Right ventricle myocardium superior (tissue), 1 donor: Measurements from ENCODE around the gene MEST. TPM values are rescaled to one million over a fixed set of nuclear protein-coding genes. Genes with fewer than 3 reads are reported as not detected.
A peak's percentile ranks its signal among the peaks of the same experiment; 100 is the strongest.
"Not testable (repeated sequence)": the region's sequence is repeated elsewhere in the genome, so short reads cannot be mapped to it uniquely, and the experiment has no call there.

ENCODE experiments used
- ATAC-seq: fragments of 200-7000 bp; cut with Tn5 transposase; one replicate; pipeline ENCODE4 v1.9.1; 2020; ENCODE audit warnings: mild to moderate bottlenecking; ENCODE audit not compliant: poor library complexity
- DNase-seq: peaks from one replicate; pipeline ENCODE4 v3.0.0-alpha.2; 2020
- intact Hi-C: fragments of 100-400 bp; cut with DNase I; formaldehyde crosslinking; loops from one replicate; pipeline ENCODE4 v1.11.2; 2022
- long read RNA-seq: library from polyadenylated mRNA; unstranded; transcript quantifications from one replicate; pipeline ENCODE4 v2.0.0, GENCODE V29; 2021
- total RNA-seq: library from RNA; stranded (reverse); fragmentation: NEBNext Ultra II Directional; extraction: Animal tissue kit (Norgen Biotek cat#: 25700); gene quantifications from one replicate; pipeline ENCODE4 v1.2.1, GENCODE V29; 2021
- donor health status: DM: no; HTN: yes; CAD: no; lungs with severe emphysema.

The MEST gene, protein sequence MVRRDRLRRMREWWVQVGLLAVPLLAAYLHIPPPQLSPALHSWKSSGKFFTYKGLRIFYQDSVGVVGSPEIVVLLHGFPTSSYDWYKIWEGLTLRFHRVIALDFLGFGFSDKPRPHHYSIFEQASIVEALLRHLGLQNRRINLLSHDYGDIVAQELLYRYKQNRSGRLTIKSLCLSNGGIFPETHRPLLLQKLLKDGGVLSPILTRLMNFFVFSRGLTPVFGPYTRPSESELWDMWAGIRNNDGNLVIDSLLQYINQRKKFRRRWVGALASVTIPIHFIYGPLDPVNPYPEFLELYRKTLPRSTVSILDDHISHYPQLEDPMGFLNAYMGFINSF
- total RNA-seq: 6.4 TPM
- long read RNA-seq, transcript MEST-201 (12 exons, 2,505 nt): major isoform, 9 of 11 reads
- long read RNA-seq, partial matches to known transcripts: 0 of 11 reads
- long read RNA-seq, other reads (novel, unspliced or antisense): 2 of 11 reads

DNA sequence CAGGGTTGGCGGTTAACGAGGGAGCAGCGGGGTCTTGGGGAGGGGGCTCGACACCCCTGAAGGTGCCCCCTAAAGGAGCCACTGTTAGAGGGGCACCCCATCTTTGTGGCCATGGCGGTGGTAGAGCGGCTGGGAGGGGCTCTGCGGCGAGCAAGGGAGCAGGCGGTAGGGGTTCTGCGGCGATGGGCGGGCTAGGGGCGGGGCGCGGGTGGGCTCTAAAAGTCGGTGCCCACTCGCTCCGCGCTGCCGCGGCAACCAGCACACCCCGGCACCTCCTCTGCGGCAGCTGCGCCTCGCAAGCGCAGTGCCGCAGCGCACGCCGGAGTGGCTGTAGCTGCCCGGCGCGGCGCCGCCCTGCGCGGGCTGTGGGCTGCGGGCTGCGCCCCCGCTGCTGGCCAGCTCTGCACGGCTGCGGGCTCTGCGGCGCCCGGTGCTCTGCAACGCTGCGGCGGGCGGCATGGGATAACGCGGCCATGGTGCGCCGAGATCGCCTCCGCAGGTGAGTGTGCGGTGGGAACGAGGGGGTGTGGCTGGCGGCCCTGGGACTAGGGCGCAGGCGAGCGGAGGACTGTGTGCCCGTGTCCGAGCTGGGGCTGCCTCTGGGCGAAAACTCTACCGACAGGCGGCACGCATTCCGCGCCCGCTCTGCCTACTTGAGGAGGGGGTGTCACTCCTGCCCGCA lies at the start of gene MEST:
Gene MEST, plus strand, starts transcription at position 245 of the 682 bp plus-strand sequence. Its CDS starts 229 bp downstream, at position 474.
- ATAC-seq (peak; percentile 54), DNase-seq (no peak)
- intact Hi-C loops: no loop called here

DNA sequence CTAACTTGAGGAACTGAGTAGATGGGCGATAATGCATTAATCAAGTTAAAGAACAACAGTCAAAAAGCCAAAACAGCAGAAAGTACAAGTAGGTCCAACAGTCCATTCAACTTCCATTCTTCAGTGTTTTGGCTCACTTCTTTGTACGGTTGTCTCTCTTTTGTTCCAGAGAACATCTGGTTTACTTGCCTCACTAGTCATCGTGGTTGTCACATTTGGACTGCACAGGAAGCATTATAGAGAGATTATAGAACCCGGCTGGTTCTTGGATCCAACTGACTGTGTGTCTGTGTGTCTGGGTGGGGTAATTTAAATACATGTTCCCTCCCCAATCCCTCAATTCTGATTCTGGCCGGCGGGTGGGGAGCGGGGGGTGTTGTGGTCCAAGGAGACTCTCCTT lies 49.3 kb upstream of the MEST start:
- DNase-seq (no peak), ATAC-seq (no peak)
- intact Hi-C loops: no loop called here

DNA sequence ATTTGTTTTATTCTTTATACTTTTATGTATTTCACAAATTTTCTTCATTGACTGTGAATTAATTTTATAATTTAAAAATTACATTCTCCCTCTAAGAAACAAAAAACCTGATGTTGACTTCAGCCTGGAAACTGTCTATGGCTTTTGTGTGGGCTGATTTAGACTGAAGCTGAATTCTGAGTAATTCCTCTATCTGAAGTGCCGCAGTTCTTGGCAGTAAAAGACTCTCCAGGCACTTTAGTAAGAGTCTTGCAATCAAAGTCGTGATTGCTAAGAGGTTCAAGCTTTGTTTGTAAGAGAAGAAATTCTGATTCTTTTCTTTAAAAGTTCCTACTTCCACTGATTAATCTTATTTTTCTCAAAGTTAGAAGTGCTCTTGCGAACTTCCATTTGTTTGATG lies 47.7 kb upstream of the MEST start:
- no peak for ATAC-seq
- intact Hi-C loops: no loop called here
- no peak for DNase-seq

GRCh38 chr7:130444751-130445407 lies 47.0 kb upstream of the MEST start:
- ATAC-seq: no peak
- intact Hi-C loops: no loop called here
- no peak for DNase-seq

DNA sequence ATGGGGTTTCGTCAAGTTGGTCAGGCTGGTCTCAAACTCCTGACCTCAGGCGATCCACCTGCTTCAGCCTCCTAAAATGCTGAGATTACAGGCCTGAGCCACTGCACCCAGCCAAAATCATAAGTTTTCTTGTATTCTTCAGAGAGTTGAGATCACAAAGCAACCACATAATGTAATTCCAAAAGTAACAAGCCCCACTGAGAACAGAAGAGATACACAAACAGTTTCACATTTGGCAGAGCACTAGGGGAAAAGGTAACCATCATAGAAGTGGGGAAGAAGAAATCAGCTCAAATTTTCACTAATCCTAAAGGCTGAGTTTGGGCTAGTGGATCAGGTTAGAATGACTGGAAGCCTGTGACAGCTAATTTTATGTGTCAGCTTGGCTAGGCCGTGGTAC lies 45.6 kb upstream of the MEST start:
- no peak for ATAC-seq
- no peak for DNase-seq
- intact Hi-C loops: no loop called here

DNA sequence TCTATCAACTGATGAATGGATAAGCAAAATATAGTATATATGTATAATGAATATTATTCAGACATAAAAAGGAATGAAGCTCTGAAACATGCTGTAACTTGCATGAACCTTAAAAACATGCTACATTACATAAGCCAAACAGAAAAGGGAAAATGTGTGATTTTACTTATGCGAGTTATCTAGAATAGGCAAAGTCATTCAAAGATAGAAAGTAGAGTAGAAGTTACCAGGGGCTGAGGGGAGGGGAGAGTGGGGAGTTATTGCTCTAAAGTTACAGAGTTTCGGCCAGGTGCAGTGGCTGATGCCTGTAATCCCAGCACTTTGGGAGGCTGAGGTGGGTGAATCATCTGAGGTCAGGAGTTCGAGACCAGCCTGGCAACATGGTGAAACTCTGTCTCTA lies 40.5 kb upstream of the MEST start:
- ATAC-seq, intact Hi-C loops, DNase-seq: not testable (repeated sequence)

- no peak for ATAC-seq
- intact Hi-C loops: no loop called here
- DNase-seq: no peak
Observed at GRCh38 chr7:130452951-130453350, 38.9 kb upstream of the MEST start.

- no peak for ATAC-seq
- intact Hi-C loops: no loop called here
- DNase-seq: no peak
Observed at GRCh38 chr7:130454959-130455358, 36.9 kb upstream of the MEST start.

- no peak for DNase-seq
- no peak for ATAC-seq
- intact Hi-C loops: no loop called here
Observed at GRCh38 chr7:130458257-130458656, 33.6 kb upstream of the MEST start.

DNA sequence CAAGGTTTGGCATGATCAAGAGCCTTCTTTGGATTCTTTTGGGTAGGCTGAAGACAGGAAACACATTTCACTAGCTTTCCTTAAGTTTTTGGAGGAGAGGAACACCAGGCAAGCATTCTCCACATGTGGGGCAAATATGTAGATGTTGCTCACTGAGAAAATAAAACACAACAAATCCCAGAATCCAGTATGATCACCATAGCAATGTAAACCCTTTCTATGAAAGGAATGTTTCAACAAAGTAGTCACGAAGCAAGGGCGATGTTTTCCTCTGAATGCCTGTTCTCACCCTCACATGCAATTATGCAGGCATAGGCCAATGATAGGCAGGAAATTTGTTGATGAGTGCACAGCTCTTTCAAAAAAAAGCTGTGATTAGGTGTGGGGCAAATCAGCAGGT lies 30.6 kb upstream of the MEST start:
- DNase-seq: no peak
- ATAC-seq: no peak
- intact Hi-C loops: no loop called here

- DNase-seq (no peak), ATAC-seq (no peak)
- intact Hi-C loops: no loop called here
Observed at GRCh38 chr7:130463553-130464434, 28.1 kb upstream of the MEST start.

DNA sequence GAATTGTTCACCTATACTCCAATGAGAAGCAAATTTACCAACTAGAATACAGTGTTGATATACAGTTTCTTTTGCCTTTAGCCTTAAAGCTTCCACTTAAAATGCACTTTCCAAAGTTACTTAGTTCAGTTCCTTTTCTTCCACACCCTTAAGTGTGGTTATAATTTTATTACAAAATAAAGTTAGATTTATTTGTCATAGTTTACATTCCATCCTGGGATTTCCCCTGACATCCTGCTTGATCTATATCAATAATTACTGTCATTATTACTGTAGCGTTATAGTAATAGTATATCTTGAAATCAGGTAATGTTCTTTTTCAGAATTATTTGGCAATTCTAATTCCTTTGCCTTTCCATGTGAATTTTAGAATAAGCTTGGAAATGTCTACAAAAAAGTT lies 23.3 kb upstream of the MEST start:
- ATAC-seq: no peak
- intact Hi-C loops: no loop called here
- no peak for DNase-seq

GRCh38 chr7:130471974-130472373 lies 19.9 kb upstream of the MEST start:
- DNase-seq: no peak
- ATAC-seq: no peak
- intact Hi-C loops: no loop called here

DNA sequence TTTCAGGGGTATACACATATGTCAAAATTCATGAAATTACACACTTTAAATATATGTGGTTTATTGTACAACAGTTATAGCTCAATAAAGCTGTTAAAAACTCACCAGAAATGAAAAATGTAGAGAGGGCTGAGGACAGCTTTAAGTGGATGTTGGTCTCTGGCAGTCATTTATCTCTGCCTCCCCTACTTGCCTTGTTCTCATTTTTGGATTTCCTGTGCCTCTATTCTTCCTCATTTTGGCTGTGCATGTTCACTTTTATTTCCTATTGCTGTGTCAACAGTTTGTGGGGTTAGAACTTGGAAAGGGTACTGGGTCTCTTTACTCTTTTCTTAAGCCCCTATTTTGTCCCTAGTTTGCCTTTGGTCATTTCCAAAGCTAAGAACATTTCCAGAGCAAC lies 18.6 kb upstream of the MEST start:
- ATAC-seq: peak; percentile 49
- no peak for DNase-seq
- intact Hi-C loops: no loop called here

DNA sequence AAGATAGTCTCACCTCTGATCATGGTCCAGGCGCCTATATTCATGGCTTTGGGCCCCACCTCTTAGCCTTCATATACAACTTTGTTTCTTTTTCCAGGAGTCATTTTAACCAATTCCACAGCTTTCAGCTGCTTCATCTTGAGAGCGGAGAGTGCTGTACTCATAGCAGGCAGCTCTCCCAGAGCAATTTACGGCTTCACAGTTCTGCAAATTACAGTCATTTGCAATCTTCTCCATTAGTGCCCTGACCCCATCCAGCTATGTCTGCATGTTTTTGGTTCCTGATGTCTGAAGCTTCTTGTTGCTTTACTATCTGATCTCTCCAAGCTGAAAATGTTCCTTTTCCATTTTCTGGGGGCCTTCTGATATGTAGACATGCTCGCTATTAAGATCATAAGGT lies 18.0 kb upstream of the MEST start:
- ATAC-seq: no peak
- intact Hi-C loops: no loop called here
- DNase-seq: no peak

- intact Hi-C loops: no loop called here
- DNase-seq: no peak
- no peak for ATAC-seq
Observed at GRCh38 chr7:130475776-130476175, 16.1 kb upstream of the MEST start.

- intact Hi-C loops: no loop called here
- ATAC-seq: no peak
- no peak for DNase-seq
Observed at GRCh38 chr7:130476297-130477150, 15.4 kb upstream of the MEST start.

DNA sequence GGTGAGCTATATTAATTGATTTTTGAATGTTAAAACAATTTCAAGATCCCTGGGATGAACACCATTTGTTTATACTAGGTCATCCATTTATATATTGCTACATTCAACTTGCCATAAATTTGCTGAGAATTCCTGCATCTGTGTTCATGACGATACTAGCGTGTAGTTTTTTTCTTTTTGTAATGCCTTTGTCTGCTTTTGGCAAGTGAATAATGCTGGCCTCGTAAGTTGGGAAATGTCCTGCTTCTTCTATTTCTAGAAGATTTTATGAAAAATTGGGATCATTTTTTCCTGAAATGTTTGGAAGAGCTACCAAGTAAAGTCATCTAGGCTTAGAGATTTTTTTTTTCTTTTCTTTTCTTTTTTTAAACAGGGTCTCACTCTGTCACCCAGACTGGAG lies 12.9 kb upstream of the MEST start:
- DNase-seq (no peak), ATAC-seq (no peak)
- intact Hi-C loops: no loop called here
